Dedifferentiated amniotic fluid mesenchymal stem cell (primary cell): Measurements from ENCODE around the gene GLRA3.
"Not testable (repeated sequence)": the region's sequence is repeated elsewhere in the genome, so short reads cannot be mapped to it uniquely, and the experiment has no call there.

Experiments
- DNase-seq: peaks from one replicate; pipeline ENCODE4 v3.0.0-alpha.2; 2016; ENCODE audit errors: extremely low spot score

Gene GLRA3

GRCh38 chr4:174658246-174658645 is 170.8 kb downstream of the GLRA3 start:
- no peak for DNase-seq

DNA sequence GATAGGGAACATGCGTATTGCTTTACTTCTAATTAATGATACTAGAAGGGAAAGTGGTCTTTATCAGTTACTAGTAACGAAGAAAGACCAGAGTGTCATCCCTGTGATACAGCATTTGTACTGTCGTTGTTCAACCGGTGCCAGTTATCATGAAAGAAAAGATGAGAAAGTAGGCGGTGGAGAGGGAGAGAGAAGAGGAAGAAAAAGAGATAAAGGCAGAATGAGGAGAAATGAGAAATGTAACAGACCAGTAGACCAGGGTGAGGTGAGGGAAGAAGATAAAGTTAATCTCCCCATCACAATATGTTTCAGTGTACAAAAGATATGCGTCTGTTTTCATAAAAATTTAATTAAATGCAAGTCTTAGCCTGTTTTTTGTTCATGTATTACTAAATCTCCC is 171.6 kb downstream of the GLRA3 start:
- DNase-seq, result no peak

GRCh38 chr4:174654634-174655033 is 174.4 kb downstream of the GLRA3 start:
- no peak for DNase-seq

- no peak for DNase-seq
Measured at GRCh38 chr4:174650711-174651355, 178.2 kb downstream of the GLRA3 start.

GRCh38 chr4:174648812-174649211 is 180.2 kb downstream of the GLRA3 start:
- no peak for DNase-seq

GRCh38 chr4:174646326-174646725 is 182.7 kb downstream of the GLRA3 start:
- no peak for DNase-seq

DNA sequence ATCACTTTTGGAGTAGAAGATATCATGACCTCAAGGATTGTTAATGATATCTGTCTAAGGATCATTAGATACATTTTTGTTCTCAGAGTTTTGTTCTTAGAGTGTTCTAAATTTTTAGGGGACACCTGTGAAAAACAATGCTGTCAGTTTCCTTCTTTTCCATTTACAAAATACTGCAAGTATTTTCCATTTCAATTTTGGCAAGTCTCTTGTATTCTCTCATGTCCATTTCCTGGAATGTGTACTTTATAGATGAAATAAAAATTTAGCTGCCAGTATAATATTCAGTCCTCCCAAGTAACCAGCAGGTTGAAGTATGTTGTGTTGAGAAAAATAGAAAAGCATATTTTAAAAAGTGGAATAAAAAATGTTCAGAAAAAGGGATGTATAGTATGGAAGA is 188.9 kb downstream of the GLRA3 start:
- no peak for DNase-seq

- no peak for DNase-seq
Measured at GRCh38 chr4:174635732-174636131, 193.3 kb downstream of the GLRA3 start.

DNA sequence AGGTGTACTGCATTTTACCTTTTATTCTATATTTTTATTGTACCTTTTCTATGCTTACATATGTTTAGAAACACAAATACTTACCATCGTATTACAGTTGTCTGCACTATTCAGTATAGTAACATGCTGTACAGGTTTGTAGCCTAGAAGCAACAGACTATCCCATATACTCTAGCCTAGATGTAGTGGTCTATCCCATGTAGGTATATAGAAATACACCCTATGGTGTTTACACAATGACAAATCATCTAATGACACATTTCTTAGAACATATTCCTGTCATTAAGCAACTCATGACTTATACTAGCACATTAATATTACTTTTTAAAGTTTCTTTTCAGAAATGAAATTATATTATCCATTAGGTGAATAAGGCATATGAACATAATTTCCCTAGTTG is 195.6 kb downstream of the GLRA3 start:
- DNase-seq, result no peak

- DNase-seq, result peak; percentile 30
Measured at GRCh38 chr4:174631901-174632758, 196.9 kb downstream of the GLRA3 start.

DNA sequence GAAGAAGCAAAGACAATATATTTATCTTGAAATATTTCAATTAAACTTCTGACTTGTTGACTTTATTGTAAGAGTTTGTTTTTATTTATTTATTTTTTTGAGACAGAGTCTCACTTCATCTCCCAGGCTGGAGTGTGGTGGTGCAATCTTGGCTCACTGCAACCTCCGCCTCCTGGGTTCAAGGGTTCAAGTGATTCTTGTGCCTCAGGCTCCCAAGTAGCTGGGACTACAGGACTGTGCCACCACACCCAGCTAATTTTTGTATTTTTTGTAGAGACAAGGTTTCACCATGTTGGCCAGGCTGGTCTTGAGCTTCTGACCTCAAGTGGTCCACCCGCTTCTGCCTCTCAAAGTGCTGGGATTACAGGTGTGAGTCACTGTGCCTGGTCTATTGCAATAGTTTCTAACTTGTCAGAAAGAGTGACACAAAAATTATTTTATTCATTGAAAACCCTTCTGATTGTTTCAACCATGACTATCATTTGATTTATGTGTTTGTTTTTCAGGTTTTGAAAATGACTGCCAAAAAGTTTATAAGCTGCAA is 199.1 kb downstream of the GLRA3 start:
- DNase-seq, result not testable (repeated sequence)

DNA sequence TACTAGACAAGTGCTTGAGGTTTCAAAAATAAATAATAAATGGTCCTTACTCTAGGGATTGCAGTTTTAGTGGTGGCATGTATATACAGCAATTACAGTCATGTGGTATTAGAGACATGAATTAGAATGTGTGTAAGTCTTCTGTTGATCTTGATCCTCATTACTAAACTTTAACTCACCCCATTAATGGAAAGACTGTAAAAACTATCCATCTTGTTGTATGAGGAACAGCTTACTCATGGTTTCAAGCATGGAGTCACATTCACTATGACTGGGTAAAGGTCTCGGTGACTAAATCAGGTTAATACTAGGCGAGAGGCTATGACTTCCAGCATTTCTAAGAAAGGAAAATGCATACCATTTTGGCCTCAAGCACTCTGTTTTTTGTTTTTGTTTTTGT is 199.8 kb downstream of the GLRA3 start:
- DNase-seq, result no peak

DNA sequence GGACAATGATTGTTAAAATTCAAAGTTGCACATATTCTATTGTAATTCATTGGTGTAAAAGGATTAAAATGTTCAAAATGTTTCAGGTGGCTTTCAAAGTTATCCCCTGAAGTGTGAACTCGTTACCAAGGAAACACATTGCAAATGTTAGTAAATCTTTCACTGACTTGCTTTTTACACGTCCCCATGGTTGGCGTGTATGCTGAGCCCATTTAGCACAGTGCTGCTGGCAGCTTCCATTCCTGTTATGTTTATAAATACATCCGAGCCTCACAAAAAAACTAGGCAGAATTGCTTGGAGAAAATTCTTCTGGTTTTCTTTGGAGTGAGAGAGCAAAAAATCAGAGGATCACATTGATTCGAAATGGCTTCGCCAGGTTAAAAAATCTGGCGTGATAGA is 200.9 kb downstream of the GLRA3 start:
- DNase-seq, result no peak

GRCh38 chr4:174627473-174627872 is 201.6 kb downstream of the GLRA3 start:
- no peak for DNase-seq

- DNase-seq, result no peak
Measured at GRCh38 chr4:174626342-174627008, 202.6 kb downstream of the GLRA3 start.

GRCh38 chr4:174616661-174617060 is 212.4 kb downstream of the GLRA3 start:
- DNase-seq, result no peak

GRCh38 chr4:174613979-174614378 is 215.1 kb downstream of the GLRA3 start:
- no peak for DNase-seq

GRCh38 chr4:174611792-174612191 is 217.3 kb downstream of the GLRA3 start:
- DNase-seq, result no peak

DNA sequence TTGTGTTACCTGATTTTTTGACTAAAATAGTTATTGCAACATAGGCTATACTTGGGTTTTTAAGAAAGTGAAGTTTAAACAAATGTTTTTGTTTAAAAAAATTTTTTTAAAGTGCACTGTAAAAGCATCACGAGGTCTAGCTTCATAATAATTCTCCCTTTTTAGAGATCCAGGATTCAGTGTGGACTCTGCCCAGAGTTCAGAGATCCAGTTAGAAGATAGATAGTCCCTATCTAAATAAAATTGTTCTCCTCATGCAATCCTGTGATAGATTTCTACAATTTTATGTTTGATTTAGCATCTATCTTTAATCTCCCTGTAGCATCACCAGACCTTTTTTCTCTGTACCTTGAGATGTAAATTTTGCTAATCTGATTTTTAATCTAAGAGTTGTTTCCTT is 221.3 kb downstream of the GLRA3 start:
- no peak for DNase-seq

- DNase-seq, result no peak
Measured at GRCh38 chr4:174604198-174604597, 224.8 kb downstream of the GLRA3 start.

GRCh38 chr4:174600391-174600790 is 228.7 kb downstream of the GLRA3 start:
- DNase-seq, result no peak

DNA sequence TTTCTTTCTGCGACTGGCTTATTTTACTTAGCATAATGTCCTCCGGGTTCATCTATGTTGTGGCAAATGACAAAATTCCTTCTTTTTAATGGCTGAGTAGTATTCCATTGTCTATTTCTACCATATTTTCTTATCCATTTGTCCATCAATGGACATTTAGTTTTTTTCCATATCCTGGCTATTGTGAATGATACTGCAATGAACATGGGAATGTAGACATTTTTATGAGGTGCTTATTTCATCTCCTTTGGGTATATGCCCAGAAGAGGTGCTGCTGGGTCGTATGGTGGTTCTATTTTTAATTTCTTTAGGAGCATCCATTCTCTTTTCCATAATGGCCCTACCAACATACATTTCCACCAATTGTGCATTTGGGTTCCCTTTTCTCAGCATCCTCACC is 230.2 kb downstream of the GLRA3 start:
- no peak for DNase-seq

GRCh38 chr4:174596513-174596912 is 232.5 kb downstream of the GLRA3 start:
- no peak for DNase-seq
